Limb (tissue), 2 donors: ENCODE data around the gene KRT27.

Source experiments
- DNase-seq, 2 donors: peaks; one replicate each; pipeline ENCODE4 v3.0.0-alpha.2; 2016; ENCODE audit errors: extremely low spot score in 2 of 2

Gene KRT27

DNA sequence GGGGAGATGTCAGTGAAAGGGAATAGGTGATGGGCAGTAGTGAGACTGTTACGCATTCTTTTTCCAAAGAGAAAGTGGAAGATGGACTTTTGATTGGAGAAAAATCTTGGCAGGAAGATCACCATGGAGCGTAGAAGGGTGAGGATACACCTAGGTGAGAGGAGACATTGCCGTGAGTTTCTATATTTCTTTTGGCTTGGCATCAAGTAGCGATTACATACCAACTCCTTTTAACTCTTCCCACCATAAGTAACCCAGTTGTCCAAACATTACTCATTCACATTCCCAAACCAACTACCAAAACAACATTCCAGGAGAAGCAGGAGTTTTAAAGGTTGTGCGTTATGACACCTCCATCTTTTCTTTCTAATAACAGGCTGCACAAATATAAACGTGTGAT is 28.1 kb upstream of the KRT27 start:
- no peak for DNase-seq

DNA sequence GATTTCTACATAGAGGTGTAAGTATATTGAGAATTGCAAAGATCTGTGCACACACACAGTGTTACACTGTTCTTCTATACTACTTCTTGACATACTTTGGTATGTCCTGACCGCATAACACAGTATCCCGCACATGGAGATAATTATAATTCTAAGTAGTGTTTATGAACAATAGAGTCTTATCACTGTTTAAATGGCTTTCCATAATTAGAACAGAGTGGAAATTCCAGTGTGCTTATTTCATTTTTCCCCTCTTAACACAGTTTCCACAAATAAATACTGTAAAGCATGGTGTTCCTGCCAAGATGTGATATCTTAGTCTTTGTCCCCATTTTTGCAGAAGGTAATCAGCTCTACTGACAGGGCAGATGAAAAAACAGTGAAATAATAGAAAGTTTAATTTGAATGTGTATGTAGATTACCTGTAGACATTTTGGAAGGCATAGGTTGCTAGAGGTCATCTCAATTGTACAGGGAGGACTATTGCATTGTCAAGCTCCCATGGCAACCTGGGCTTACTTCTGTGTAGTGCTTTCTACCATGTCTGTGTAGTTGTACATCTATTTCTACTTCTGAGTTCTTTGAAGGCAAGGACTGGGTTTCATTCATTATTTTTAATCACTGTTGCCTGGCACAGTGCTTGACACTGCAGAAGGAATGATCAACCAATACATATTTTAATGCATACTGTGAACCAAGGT is 27.5 kb upstream of the KRT27 start:
- DNase-seq: no peak

DNA sequence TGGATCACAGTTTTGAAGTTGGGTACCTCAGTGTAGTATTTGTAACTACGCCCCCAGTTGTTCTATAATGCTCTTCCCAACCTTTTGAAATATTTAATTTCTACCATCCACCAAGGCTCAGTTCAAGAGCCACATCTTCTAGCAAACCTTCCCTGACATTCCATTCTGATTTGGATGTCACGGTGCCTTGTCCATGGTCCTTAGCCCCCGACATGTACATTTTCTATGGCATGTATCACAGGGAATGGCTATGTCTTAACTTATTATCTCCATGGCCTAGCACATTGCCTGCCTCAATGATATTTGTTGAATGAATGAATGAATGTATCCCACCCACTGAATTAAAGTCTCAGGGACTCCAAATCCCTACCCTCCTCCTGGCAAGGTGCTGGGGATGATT is 23.8 kb upstream of the KRT27 start:
- DNase-seq: no peak

DNA sequence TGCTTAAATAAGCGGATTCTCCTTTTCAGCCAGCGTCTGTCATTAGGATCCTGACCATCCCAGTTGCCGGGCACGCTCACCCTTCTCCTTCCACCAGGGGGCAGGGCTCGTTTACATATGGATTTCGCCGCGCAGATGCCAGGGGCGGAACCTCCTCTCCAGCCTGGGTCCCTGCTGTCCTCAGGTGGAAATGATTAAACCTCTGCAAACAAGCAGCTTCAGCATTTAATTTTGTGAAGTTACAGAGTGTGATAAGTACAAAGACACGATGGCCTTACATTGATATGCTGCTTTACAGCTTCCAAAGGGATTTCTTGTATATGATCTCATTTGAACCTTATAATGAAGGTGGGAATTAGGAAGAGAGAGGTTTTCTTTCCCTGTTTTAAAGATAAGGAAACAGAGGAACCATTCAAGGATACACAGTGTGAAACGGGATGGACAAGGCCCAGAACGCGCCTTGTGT is 21.3 kb upstream of the KRT27 start:
- DNase-seq: peak; percentile 69 to 84

DNA sequence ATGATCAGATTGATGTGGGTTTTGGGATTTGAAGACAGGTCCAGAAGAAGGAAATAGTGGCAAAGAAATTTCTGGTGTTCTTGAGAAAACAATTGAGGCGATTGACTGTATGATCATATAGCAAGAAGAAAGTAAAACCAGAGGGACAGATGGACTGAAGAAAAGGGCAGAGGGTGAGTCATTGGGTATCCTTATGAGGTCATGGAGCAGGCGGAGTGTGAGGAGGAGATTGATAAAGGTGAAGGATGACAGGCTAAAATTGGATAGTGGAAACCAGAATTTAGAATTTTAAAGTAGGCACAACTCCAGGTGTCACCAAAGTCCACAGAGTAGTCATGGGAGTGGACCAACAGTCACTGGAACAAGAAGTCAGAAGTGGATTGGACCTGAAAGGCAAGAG is 18.8 kb upstream of the KRT27 start:
- DNase-seq: no peak

DNA sequence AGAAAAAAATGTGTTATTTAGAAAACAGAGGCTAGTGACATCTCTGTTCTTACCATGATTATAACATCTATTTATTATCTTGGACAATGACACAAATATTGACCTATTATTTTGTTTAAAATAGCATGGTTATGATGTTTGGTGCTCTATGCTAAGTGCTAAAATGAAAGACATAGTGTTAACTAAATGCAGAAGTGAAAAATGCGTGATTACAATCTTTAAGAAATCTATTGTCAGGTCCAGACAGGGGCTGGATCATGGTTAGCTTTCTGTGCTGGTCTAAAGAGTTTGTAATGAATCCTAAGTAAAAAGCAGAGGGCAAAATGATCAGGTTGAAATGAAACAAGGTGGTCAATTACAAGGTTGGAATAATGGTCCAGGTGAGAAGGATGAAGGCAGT is 18.0 kb upstream of the KRT27 start:
- DNase-seq: no peak

DNA sequence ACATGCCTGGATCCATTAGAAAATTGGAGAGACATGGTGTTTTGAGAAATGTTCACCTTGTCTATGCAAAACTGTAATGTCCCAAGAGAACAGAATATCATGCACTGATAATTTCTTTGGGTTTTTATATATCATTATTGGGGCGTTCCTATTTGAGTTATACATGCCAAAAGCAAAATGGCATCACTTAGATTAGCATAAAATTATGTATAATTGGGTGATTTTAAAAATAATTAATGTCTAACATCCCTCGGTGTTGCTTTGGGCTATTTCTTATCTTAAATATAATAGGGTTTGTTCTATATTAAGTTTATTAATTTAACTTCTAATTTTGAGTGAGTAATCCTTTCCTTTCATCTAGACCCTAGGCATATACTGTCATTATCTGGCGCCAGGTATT is 17.5 kb upstream of the KRT27 start, which contains the start of gene KRT28:
TSS of gene KRT28 (minus strand) at position 101 of the 400 bp plus-strand sequence. CDS start at position 35, 66 bp downstream.
- no peak for DNase-seq

DNA sequence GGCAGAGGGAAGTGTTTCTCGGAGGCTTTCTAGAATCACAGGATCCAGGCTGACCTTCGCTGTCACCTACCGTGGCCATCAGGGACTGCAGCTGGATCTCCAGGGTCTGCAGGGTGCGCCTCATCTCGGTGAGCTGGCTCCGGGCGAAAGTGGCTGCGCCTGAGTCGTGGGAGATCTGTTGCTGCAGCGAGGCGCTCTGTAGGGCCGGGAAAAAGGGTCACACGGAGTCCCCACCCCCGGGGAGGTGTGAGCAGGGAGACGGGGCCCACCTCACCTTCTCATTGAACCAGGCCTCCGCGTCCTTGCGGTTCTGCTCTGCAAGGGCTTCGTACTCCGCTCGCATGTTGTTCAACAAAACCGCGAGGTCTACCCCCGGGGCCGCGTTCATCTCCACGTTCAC is 14.5 kb upstream of the KRT27 start:
- DNase-seq: no peak

DNA sequence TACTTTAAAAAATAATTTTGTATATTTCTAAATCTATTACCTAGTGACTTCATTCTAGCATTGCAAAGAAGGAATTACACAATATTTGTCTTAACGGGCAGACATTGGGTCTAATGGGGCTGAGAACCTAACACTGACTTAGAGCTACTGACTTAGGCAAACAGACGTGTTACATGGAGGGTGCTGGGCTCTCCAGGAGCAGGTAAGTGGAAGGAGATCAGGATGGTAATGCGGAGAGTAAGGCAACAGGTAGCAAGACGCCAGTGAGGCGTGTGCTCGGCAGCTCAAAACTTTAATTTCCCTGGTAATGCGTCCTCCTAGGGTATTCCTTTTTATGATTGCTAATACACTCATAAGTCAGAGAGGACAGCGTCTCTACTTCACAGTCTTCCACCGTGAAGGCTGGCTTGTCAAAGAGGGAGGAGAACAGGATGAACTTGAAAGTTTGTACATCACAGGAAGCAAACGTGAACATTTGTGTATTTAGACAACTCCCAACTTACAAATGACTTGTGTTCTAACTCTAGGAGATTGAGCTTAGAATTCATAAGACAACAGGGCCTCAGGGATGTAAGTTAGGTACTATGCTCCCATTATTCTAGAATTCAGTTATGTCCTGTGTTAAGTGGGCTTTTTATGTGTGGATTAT is 12.8 kb upstream of the KRT27 start:
- no peak for DNase-seq

DNA sequence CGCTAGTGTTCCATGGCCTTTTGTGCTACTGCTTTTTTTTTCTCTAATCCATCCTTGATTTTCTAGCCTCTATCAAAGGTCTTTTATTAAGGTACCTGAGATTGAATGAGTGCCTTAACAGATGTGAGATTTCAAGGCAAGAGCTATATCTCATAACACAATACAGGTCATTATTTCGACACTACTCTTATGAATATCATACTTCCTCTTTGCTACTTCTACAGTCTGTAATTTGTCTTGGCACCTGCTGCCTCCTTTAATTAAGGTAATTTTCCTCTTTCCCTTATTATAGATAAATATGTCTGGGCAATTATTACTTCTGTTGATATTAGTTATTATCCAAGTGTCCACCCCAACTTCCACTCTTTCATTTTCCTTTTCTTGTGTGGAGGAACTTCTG is 12.1 kb upstream of the KRT27 start:
- no peak for DNase-seq

DNA sequence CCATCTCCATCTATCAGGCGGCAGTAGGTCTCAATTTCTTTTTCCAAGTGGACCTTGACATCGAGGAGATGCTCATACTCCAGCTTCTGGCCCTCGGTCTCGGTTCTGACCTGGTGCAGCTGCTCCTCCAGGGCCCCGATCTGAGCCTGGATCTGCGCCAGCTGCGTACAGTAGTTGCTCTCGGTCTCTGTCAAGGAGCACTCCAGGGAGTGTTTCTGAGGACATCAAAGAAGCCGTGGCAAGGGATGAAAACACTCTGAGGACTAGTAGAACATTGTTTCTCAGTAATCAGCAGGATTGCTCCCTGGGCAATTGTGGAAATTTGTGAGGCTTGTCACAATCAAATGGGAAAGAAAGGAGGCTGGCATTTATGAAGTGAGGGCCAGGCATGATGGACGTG is 11.5 kb upstream of the KRT27 start:
- DNase-seq: no peak

DNA sequence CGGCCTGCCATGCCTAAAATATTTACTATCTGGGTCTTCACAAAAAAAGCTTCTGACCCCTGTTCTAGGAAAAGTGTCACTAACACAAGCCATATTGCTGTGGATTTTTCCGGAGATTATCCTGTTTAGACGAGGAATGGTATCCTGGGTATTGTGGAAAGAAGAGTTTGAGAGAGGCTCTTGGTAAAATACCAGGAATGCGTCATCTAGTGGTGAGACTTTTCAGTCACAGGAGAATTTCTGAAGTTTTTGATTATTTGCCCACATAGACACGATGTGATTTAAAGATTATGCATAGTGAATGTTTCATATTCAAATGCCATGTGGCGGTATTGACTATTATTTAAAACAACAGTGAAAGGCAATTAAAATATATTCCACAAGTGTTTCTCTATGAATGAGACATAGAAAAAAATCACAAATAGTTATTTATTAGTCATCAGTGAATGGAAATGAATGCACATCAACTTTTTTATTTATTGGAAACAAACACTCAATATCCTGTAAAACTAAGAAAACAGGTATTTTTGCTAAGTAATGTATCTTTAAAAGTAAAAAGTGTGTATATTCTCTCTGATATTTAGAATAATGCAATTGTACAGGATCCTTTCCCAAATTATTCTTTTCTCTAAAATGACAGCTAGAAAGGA is 9.6 kb upstream of the KRT27 start:
- peak in 1 of 2 donors; percentile 63 for DNase-seq

DNA sequence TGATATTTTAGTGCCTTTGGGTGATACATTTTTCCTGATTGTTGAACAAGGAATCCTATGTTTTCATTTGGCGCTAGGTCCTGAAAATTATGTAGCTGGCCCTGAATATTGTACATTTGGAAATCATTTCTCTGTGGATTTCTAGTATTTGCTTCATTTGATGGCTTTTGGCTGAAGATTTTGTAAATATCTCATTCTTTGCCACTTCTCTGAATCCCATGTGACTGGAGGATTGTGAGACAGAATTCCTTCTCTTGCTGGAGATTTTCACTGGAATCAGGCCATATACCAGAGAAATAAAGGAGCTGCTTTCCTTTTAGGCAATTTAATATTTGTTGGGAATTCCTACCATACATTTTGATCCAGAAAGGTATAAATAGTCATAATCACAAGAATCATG is 8.8 kb upstream of the KRT27 start:
- no peak for DNase-seq

DNA sequence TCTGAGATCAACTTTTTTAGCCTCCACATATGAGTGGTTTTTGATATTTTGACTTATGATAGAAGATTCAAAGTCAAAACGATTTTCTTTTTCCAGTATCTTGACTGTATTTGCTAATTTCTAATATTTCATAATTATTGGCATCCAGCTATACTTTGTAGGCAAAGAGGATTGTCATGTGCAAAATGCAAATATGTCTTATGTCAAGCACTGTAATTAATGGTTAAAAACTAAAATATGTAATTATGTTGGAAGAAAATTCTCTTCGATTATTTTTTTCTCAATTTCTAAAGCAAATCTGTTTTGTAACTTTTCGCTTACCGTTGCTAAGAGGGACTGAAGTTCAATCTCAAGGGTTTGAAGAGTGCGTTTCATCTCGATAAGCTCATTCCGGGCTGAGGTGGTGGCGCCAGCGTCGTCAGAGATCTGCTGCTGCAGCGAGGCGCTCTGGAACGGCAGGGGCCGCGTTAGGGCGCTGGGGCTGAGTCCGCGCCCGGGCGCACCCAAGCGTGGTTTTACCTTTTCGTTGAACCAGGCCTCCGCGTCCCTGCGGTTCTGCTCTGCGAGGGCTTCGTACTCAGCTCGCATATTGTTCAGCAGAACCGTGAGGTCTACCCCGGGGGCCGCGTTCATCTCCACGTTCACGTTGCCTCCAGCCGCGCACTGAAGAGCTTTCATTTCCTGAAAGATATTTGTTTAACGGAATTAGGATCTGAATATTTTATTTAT is 3.0 kb downstream of the KRT27 start:
- DNase-seq: no peak

DNA sequence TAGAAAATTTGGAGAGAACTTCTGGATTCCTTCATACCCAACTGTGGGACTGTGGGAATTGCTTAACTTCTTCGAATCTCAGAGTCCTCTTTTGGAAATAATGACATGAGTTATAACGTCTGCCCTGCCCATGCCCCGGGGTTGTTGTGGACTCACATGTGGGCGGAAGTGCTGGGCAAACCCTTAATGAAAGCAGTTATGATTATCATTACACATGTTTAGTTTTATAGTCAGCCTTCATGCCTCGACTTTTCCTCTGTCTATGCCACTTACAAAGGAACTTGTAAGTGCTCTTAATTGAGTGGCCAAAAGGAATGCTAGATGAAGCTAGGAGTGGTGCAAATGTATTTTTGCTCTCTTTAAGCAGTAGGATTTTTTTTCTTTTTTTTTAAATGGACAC is 3.9 kb downstream of the KRT27 start:
- DNase-seq: no peak

DNA sequence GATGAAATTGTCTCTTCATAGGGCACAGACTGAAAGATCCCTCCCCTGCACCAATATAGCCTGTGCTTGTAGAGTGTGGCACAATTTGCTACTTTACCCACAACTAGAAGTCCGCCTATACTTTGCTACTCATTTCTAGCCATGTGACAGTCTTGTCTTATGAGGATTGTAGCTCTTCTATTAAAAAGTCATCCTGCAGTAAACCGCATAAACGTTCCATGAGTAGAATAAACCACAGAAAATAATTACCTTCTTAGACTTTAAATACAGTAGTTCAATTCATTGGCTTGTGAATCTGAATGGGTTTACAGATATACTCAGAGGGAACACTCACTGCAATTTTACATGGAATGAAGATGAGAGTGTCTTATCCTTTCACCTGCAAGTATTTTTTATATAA is 4.4 kb downstream of the KRT27 start:
- DNase-seq: no peak

DNA sequence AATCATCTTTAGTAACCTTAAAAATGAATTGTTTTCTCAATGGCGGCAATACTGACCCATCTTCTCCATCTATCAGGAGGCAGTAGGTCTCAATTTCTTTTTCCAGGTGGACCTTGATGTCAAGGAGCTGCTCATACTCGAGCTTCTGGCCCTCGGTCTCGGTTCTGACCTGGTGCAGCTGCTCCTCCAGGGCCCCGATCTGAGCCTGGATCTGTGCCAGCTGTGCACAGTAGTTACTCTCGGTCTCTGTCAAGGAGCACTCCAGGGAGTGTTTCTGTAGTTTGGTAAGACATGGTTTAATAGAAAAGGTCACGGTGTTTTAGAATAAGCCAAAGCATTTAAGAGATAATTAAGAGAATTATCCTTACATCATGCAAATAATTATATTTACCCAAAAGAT is 4.9 kb downstream of the KRT27 start:
- no peak for DNase-seq

DNA sequence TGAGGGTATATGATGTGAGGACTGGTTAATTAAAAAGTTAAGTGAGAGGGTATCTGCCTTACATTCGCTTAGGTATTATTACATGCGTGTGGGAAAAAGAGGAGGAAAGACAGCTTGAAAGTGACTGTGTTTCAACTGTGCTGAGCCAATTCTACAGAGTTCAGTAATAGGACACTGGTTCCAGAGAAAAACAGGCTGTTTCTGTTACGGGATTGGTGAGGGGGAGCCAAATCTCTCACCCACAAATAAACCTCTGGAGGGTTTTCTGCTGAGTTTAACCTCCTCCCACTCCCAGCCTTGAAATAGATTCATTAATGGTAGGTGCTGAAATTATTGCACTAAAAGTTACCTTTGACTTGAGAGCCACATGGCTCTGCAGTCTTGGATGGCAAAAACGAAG is 6.4 kb downstream of the KRT27 start:
- peak in 1 of 2 donors; percentile 7 for DNase-seq

DNA sequence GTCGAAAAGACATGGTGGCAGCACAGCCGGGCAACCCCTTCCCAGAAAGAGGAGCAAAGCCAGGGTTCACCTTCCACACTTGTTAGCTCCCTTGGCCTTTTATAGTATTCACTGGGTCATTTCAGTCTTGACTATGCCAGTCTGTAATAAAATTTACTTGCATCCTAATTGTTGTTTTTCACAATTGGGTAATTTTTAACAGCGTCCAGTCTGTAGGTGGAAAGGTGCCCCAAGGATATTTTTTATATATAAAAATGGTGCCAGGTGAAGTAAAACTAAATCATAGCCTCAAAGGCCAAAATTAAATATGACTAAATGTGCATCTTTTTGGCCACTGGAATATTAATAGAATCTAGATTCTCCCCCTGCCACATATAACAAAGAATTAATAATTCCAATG is 10.2 kb downstream of the KRT27 start, which contains the start of gene KRT26:
TSS of gene KRT26 (minus strand) at position 101 of the 400 bp plus-strand sequence. CDS start at position 13, 88 bp downstream.
- no peak for DNase-seq

DNA sequence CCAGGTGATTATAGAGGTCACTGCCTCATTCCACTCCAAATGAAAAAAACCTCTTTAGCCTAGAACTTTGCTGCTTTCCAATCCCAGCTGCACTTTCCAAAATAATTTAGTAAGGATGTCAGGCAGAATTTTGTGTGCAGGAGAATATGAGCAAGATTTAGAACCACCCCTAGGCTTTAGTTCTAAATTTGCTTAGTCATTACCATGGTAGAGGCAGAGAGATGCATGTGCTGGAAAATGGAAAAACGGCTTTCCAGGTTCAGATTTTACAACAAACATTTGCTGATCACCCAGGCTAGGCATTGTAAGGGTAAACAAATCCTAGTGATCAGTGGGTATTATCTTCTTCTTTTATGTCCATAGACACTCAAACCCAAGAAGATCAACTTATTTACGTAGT is 16.7 kb downstream of the KRT27 start:
- DNase-seq: no peak

DNA sequence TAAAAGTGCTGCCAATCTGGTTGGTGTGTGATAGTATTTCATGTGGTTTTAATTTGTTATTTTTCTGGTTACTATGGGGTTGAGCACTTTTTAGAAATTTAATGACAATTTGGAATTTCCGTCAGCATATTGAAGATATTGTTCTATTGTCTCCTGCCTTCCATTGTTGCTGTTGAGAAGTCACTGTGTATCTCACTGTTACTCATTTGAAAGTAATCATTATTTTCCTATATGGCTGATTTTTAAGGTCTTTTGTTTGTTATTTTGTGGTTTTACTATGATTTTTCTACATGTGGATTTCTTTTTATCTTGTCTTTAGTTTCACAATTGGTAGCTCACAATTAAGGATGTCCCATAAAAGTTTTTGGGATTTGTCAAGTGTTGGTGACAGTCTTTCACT is 18.6 kb downstream of the KRT27 start:
- no peak for DNase-seq
